Mononuclear cell (primary cell): Measurements from ENCODE around the gene MEIOC. TPM values are rescaled to one million over a fixed set of nuclear protein-coding genes. Genes with fewer than 3 reads are reported as not detected.
"Not testable (repeated sequence)": the region's sequence is repeated elsewhere in the genome, so short reads cannot be mapped to it uniquely, and the experiment has no call there.

Source experiments
- H3K27me3 ChIP-seq: 2 replicates; pipeline ENCODE4 v1.6.0; 2011; ENCODE audit warnings: low read length, control low read depth; ENCODE audit not compliant: insufficient read depth
- H3K4me1 ChIP-seq: 2 replicates; pipeline ENCODE4 v1.5.1; 2011; ENCODE audit warnings: mild to moderate bottlenecking, low read length, control low read depth; ENCODE audit not compliant: insufficient read depth
- H3K4me3 ChIP-seq: 2 replicates; pipeline ENCODE4 v1.5.1; 2011; ENCODE audit warnings: mild to moderate bottlenecking, low read length, moderate library complexity
- H3K9me3 ChIP-seq: 2 replicates; pipeline ENCODE4 v1.5.1; 2011; ENCODE audit warnings: low read depth, mild to moderate bottlenecking, control low read depth, low read length
- total RNA-seq: library from RNA; depleted of rRNA; stranded (reverse); fragments of >200 nt; gene quantifications from one replicate; pipeline ENCODE4 v1.2.3, GENCODE V29; 2012

The MEIOC gene
- not detected for total RNA-seq

- no peak within 1 kb of the TSS for H3K4me3 ChIP-seq
- H3K4me1 ChIP-seq: peaks cover 9% of the 10 kb centered on the region
- H3K27me3 ChIP-seq: peaks cover 30% of the 10 kb centered on the region
- no peaks in the 10 kb centered on the region for H3K9me3 ChIP-seq
Measured at GRCh38 chr17:44655983-44656710, at the start of gene MEIOC. TSS of gene MEIOC (plus strand) at chr17:44656468. CDS start at chr17:44656614, 146 bp downstream.

GRCh38 chr17:44606658-44607057 is 49.6 kb upstream of the MEIOC start:
- no peaks in the 10 kb centered on the region for H3K27me3 ChIP-seq

GRCh38 chr17:44607836-44608690 is 48.2 kb upstream of the MEIOC start:
- H3K4me1 ChIP-seq: peaks cover 21% of the 10 kb centered on the region
- no peaks in the 10 kb centered on the region for H3K27me3 ChIP-seq
- no peaks in the 10 kb centered on the region for H3K9me3 ChIP-seq
- H3K4me3 ChIP-seq: no peak overlapping the region

More at GRCh38 chr17:44606658-44607057, 49.6 kb upstream of the MEIOC start:
- H3K4me1 ChIP-seq: peaks cover 21% of the 10 kb centered on the region
- no peaks in the 10 kb centered on the region for H3K9me3 ChIP-seq
- H3K4me3 ChIP-seq: no peak overlapping the region

- H3K4me3 ChIP-seq: no peak overlapping the region
- H3K27me3 ChIP-seq: no peaks in the 10 kb centered on the region
- H3K9me3 ChIP-seq: no peaks in the 10 kb centered on the region
- peaks cover 21% of the 10 kb centered on the region for H3K4me1 ChIP-seq
Measured at GRCh38 chr17:44608727-44609435, 47.4 kb upstream of the MEIOC start.

- Histone ChIP-seq H3K4me3 (no peak overlapping the region), H3K27me3 (no peaks in the 10 kb centered on the region), H3K4me1 (peaks cover 21% of the 10 kb centered on the region), H3K9me3 (no peaks in the 10 kb centered on the region)
Measured at GRCh38 chr17:44610331-44610730, 45.9 kb upstream of the MEIOC start.

- peaks cover 21% of the 10 kb centered on the region for H3K4me1 ChIP-seq
- no peak overlapping the region for H3K4me3 ChIP-seq
- no peaks in the 10 kb centered on the region for H3K27me3 ChIP-seq
- H3K9me3 ChIP-seq: no peaks in the 10 kb centered on the region
Measured at GRCh38 chr17:44610871-44611270, 45.4 kb upstream of the MEIOC start.

- H3K9me3 ChIP-seq: no peaks in the 10 kb centered on the region
- H3K27me3 ChIP-seq: no peaks in the 10 kb centered on the region
- H3K4me1 ChIP-seq: peaks cover 15% of the 10 kb centered on the region
- H3K4me3 ChIP-seq: no peak overlapping the region
Measured at GRCh38 chr17:44614862-44615261, 41.4 kb upstream of the MEIOC start.

- not testable (repeated sequence) for H3K9me3 ChIP-seq, H3K4me3 ChIP-seq, H3K27me3 ChIP-seq, H3K4me1 ChIP-seq
Measured at GRCh38 chr17:44618652-44619051, 37.6 kb upstream of the MEIOC start.

GRCh38 chr17:44623070-44623725 is 33.1 kb upstream of the MEIOC start:
- H3K27me3 ChIP-seq: no peaks in the 10 kb centered on the region
- H3K4me3 ChIP-seq: no peak overlapping the region
- no peaks in the 10 kb centered on the region for H3K9me3 ChIP-seq
- H3K4me1 ChIP-seq: peaks cover 6% of the 10 kb centered on the region

GRCh38 chr17:44627513-44628242 is 28.6 kb upstream of the MEIOC start:
- Histone ChIP-seq H3K27me3 (no peaks in the 10 kb centered on the region), H3K4me3 (no peak overlapping the region), H3K4me1 (peaks cover 10% of the 10 kb centered on the region)

GRCh38 chr17:44628243-44629188 is 27.8 kb upstream of the MEIOC start:
- Histone ChIP-seq H3K4me3 (peak overlapping the region; percentile 15), H3K27me3 (no peaks in the 10 kb centered on the region), H3K4me1 (peaks cover 10% of the 10 kb centered on the region), H3K9me3 (no peaks in the 10 kb centered on the region)

More at GRCh38 chr17:44627513-44628242, 28.6 kb upstream of the MEIOC start:
- no peaks in the 10 kb centered on the region for H3K9me3 ChIP-seq

- H3K4me3 ChIP-seq: no peak overlapping the region
Measured at GRCh38 chr17:44629314-44629713, 27.0 kb upstream of the MEIOC start.

GRCh38 chr17:44630703-44631102 is 25.6 kb upstream of the MEIOC start:
- Histone ChIP-seq H3K9me3 (no peaks in the 10 kb centered on the region), H3K27me3 (no peaks in the 10 kb centered on the region), H3K4me3 (no peak overlapping the region), H3K4me1 (peaks cover 10% of the 10 kb centered on the region)

More at GRCh38 chr17:44629314-44629713, 27.0 kb upstream of the MEIOC start:
- Histone ChIP-seq H3K27me3 (no peaks in the 10 kb centered on the region), H3K4me1 (peaks cover 10% of the 10 kb centered on the region), H3K9me3 (no peaks in the 10 kb centered on the region)
